ENCODE measurements around the gene RHEX. TPM values are rescaled to one million over a fixed set of nuclear protein-coding genes. Genes with fewer than 3 reads are reported as not detected.
"Not testable (repeated sequence)": the region's sequence is repeated elsewhere in the genome, so short reads cannot be mapped to it uniquely, and the experiment has no call there.

Gene RHEX, protein sequence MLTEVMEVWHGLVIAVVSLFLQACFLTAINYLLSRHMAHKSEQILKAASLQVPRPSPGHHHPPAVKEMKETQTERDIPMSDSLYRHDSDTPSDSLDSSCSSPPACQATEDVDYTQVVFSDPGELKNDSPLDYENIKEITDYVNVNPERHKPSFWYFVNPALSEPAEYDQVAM
- 0.45 TPM for polyA plus RNA-seq
- long read RNA-seq, donor 1, result 0 reads
- long read RNA-seq, donor 2, result 0 reads
- long read RNA-seq, donor 3, result 0 reads
- long read RNA-seq, donor 4, result 0 reads
- long read RNA-seq, donor 5, result 0 reads
- long read RNA-seq, donor 6, result 0 reads
- long read RNA-seq, donor 7, result 0 reads
- long read RNA-seq, donor 8, result 0 reads
- long read RNA-seq, donor 9, result 0 reads
- long read RNA-seq, donor 10, result 0 reads
- long read RNA-seq, donor 11, result 0 reads

DNA sequence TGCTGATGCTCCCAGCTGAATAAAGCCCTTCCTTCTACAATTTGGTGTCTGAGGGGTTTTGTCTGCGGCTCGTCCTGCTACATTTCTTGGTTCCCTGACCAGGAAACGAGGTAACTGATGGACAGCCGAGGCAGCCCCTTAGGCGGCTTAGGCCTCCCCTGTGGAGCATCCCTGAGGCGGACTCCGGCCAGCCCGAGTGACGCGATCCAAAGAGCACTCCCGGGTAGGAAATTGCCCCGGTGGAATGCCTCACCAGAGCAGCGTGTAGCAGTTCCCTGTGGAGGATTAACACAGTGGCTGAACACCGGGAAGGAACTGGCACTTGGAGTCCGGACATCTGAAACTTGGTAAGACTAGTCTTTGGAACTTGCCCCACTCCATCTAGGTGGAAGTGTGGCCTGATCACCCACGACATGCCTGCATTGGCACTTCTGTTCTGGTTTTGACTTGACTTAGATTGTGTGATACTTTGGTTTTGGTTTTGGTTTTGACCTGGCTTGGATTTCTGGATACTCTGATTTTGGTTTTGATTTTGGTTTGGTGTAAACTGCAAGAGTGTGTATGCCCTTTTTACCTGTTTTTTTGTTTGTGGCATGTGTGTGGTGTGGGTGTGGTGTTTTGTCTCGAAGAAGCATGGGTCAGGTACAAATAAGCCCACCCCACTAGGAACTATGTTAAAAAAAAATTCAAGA lies at the start of gene RHEX:
Gene RHEX, plus strand, starts transcription at position 255 of the 692 bp plus-strand sequence. CDS start 44,656 bp downstream, outside the sequence.
- not testable (repeated sequence) for H3K4me3 ChIP-seq (ENCODE audit: low read length); DNase-seq; H3K36me3 ChIP-seq (ENCODE audit: control insufficient read depth, insufficient read depth, low read length); H3K27ac ChIP-seq (ENCODE audit: low read length); H3K9me3 ChIP-seq (ENCODE audit: control insufficient read depth, low read depth, low read length); H3K27me3 ChIP-seq (ENCODE audit: control insufficient read depth, insufficient read depth, low read length)
- 83% methylated on average over 1 of the region's 17 CpGs for WGBS (ENCODE audit: insufficient coverage, low lambda C conversion rate)
- peaks cover 25% of the 10 kb centered on the region for H3K4me1 ChIP-seq (ENCODE audit: control insufficient read depth, insufficient read depth, low read length)

DNA sequence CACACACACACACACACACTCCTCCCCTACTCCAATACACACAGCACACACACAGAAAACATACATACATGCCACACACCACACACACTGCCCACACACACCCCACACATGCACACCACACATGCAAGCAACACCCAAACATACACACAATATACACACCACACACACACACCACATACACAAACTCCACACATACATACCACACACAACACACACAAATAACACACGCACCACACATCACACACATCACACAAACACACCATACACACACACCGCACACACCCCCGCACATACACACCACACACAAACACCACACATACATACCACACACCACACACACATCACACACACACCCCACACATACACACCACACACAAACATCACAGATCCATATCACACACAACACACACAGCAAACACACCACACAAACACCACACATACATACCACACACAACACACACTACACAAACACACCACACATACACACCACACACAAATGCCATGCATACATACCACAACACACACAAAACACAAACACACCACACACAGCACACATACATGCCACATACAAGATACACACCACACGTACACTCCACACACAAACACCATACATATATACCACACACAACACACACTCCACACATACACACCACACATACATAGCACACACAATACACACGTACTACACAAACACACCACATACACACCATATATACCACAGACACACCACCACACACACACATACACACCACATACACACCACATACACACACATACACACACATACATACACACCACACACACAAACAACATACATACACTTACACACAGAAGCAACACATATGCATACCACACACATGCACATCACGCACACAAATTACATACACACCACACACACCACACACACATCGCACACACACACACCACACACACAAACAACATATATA lies 48.8 kb upstream of the RHEX start:
- Histone ChIP-seq H3K4me1 (ENCODE audit: control insufficient read depth, insufficient read depth, low read length) (peaks cover 4% of the 10 kb centered on the region), H3K4me3 (ENCODE audit: low read length) (no peak overlapping the region), H3K9me3 (ENCODE audit: control insufficient read depth, low read depth, low read length) (peaks cover 7% of the 10 kb centered on the region), H3K36me3 (ENCODE audit: control insufficient read depth, insufficient read depth, low read length) (no peaks in the 10 kb centered on the region), H3K27ac (ENCODE audit: low read length) (peak overlapping the region; percentile 12), H3K27me3 (ENCODE audit: control insufficient read depth, insufficient read depth, low read length) (no peaks in the 10 kb centered on the region)
- WGBS (ENCODE audit: insufficient coverage, low lambda C conversion rate), result no CpG with 5 or more reads among the region's 7 CpGs
- no peak for DNase-seq

DNA sequence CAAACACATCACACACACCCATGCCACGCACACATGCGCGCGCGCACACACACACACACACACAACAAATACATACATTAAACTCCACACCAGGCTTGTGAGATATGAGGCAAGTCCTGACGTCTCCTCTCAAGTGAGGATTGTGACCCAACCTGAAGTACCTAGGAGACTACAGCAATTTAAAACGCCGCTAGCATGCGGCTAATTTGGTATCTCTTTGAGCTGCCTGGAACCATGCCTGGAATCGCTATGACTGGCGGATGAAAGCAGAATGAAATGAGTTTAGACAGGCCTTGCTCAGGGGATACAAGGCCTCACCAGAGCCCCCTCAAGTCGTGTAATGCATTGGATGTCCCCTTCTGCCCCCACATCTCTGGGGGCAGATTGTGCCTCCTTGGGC lies 48.1 kb upstream of the RHEX start:
- no peak for DNase-seq
- Histone ChIP-seq H3K9me3 (ENCODE audit: control insufficient read depth, low read depth, low read length) (peaks cover 7% of the 10 kb centered on the region), H3K4me3 (ENCODE audit: low read length) (no peak overlapping the region), H3K27ac (ENCODE audit: low read length) (no peak overlapping the region), H3K27me3 (ENCODE audit: control insufficient read depth, insufficient read depth, low read length) (no peaks in the 10 kb centered on the region), H3K36me3 (ENCODE audit: control insufficient read depth, insufficient read depth, low read length) (no peaks in the 10 kb centered on the region), H3K4me1 (ENCODE audit: control insufficient read depth, insufficient read depth, low read length) (peaks cover 4% of the 10 kb centered on the region)
- no CpG with 5 or more reads among the region's 12 CpGs for WGBS (ENCODE audit: insufficient coverage, low lambda C conversion rate)

DNA sequence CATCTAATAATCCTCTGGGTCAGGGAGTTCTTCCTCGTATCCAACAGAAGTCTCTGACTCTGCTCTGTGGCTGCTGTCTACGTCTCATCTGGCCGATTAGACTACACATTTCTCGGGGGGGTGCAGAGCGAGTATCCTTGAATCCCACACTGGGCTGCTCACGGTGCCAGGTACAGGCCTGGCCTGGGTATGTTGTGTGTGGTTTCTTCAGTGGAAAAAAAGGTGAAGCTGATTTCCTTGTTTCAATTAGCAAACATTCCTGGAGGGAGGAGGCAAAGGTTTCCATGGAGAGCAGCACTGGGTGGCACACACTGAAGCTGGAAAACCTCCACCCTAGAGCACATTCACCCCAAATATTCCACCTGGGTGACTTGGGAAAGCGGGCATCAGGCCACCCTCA lies 47.7 kb upstream of the RHEX start:
- WGBS (ENCODE audit: insufficient coverage, low lambda C conversion rate), result no CpG with 5 or more reads among the region's 7 CpGs
- Histone ChIP-seq H3K27ac (ENCODE audit: low read length) (no peak overlapping the region), H3K9me3 (ENCODE audit: control insufficient read depth, low read depth, low read length) (peaks cover 7% of the 10 kb centered on the region), H3K27me3 (ENCODE audit: control insufficient read depth, insufficient read depth, low read length) (no peaks in the 10 kb centered on the region), H3K4me1 (ENCODE audit: control insufficient read depth, insufficient read depth, low read length) (peaks cover 4% of the 10 kb centered on the region), H3K4me3 (ENCODE audit: low read length) (no peak overlapping the region), H3K36me3 (ENCODE audit: control insufficient read depth, insufficient read depth, low read length) (no peaks in the 10 kb centered on the region)
- no peak for DNase-seq

DNA sequence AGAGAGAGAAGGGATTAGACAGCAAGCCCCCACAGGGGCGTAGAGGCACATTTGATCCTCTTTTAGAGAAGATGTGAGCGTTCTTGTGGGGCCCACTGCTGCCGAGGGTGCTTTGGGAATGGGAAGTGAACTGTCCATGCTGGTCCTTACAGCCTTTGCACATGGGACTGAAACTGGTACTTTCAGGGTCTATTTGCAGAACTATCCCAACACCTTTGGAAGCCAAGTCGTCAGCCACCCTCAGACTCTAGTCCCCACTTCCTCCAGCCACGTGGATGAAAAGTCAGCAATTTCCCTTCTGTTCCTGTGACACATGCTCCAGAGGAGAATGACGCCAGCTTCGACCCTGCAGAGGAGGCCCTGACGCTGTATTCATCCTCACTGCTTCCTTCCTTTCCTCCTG lies 47.2 kb upstream of the RHEX start:
- peaks cover 4% of the 10 kb centered on the region for H3K4me1 ChIP-seq (ENCODE audit: control insufficient read depth, insufficient read depth, low read length)
- H3K4me3 ChIP-seq (ENCODE audit: low read length), result no peak overlapping the region
- no CpG with 5 or more reads among the region's 8 CpGs for WGBS (ENCODE audit: insufficient coverage, low lambda C conversion rate)
- H3K27ac ChIP-seq (ENCODE audit: low read length), result no peak overlapping the region
- H3K9me3 ChIP-seq (ENCODE audit: control insufficient read depth, low read depth, low read length), result peaks cover 7% of the 10 kb centered on the region
- no peak for DNase-seq
- H3K27me3 ChIP-seq (ENCODE audit: control insufficient read depth, insufficient read depth, low read length), result no peaks in the 10 kb centered on the region
- no peaks in the 10 kb centered on the region for H3K36me3 ChIP-seq (ENCODE audit: control insufficient read depth, insufficient read depth, low read length)

DNA sequence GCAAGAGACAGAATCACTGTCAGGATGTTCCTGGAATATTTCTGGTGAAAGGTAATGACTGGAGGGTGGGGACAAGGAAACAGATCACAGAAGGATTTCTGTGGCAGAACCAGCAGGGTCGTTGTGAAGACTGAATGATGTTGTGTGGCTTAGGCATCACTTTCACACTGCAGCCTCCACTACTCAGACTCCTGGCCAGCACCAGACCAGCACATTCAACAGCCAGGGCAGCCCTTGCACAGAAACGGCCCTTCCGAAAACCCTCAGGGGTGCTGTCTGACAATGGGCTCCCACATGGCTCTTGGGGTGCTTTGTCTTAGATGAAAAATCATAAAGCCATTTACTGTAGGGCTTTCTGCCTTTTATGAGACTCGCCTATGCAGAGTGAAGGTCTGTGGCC lies 46.0 kb upstream of the RHEX start:
- DNase-seq, result no peak
- no peak overlapping the region for H3K27ac ChIP-seq (ENCODE audit: low read length)
- no peaks in the 10 kb centered on the region for H3K27me3 ChIP-seq (ENCODE audit: control insufficient read depth, insufficient read depth, low read length)
- no CpG with 5 or more reads among the region's 4 CpGs for WGBS (ENCODE audit: insufficient coverage, low lambda C conversion rate)
- peaks cover 4% of the 10 kb centered on the region for H3K4me1 ChIP-seq (ENCODE audit: control insufficient read depth, insufficient read depth, low read length)
- H3K36me3 ChIP-seq (ENCODE audit: control insufficient read depth, insufficient read depth, low read length), result no peaks in the 10 kb centered on the region
- H3K9me3 ChIP-seq (ENCODE audit: control insufficient read depth, low read depth, low read length), result peaks cover 7% of the 10 kb centered on the region
- H3K4me3 ChIP-seq (ENCODE audit: low read length), result no peak overlapping the region

DNA sequence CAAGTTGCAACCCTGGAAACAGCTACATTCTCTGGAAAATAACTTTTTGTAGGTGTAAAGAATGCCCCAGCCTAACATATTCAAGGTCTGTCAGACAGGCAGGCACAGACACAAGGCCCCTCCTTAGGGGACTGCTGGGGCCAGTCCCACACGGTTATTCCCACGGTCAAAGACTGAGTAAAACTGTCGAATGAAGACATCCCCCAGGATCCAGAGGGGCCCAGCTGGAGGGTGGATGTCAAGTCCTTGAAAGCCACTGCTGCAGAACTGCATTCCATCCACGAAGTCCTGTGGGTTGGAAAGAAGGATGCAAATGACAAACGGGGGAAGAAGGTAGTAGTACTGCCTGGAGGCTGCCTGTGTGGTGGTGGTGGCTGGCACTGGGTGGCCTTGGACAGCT lies 42.9 kb upstream of the RHEX start:
- WGBS (ENCODE audit: insufficient coverage, low lambda C conversion rate), result no CpG with 5 or more reads among the region's 5 CpGs
- H3K4me1 ChIP-seq (ENCODE audit: control insufficient read depth, insufficient read depth, low read length), result peaks cover 4% of the 10 kb centered on the region
- no peak for DNase-seq

DNA sequence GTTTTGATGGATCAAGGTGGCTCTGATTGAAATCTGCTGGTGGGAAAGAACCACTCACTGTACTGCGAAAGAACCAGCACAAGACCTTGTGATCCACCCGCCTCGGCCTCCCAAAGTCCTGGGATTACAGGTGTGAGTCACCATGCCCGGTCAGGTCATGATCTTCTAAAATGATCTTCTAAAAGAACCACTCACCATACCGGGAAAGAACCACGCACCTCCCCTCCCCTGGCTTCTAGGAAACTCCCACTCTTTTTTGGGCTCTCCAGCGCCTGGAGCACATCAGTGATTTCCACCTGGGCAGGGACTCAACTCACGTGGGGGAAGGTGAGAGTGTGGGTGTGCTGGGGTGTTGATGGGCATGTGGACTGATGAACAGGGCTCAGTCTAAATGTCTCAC lies 41.9 kb upstream of the RHEX start:
- WGBS (ENCODE audit: insufficient coverage, low lambda C conversion rate), result no CpG with 5 or more reads among the region's 8 CpGs
- no peaks in the 10 kb centered on the region for H3K36me3 ChIP-seq (ENCODE audit: control insufficient read depth, insufficient read depth, low read length)
- no peak for DNase-seq
- H3K4me3 ChIP-seq (ENCODE audit: low read length), result no peak overlapping the region
- no peaks in the 10 kb centered on the region for H3K9me3 ChIP-seq (ENCODE audit: control insufficient read depth, low read depth, low read length)
- no peaks in the 10 kb centered on the region for H3K27me3 ChIP-seq (ENCODE audit: control insufficient read depth, insufficient read depth, low read length)
- H3K27ac ChIP-seq (ENCODE audit: low read length), result no peak overlapping the region
- H3K4me1 ChIP-seq (ENCODE audit: control insufficient read depth, insufficient read depth, low read length), result peaks cover 4% of the 10 kb centered on the region

More for the DNA sequence above, 42.9 kb upstream of the RHEX start:
- Histone ChIP-seq H3K27ac (ENCODE audit: low read length) (no peak overlapping the region), H3K36me3 (ENCODE audit: control insufficient read depth, insufficient read depth, low read length) (no peaks in the 10 kb centered on the region), H3K4me3 (ENCODE audit: low read length) (no peak overlapping the region), H3K9me3 (ENCODE audit: control insufficient read depth, low read depth, low read length) (no peaks in the 10 kb centered on the region), H3K27me3 (ENCODE audit: control insufficient read depth, insufficient read depth, low read length) (no peaks in the 10 kb centered on the region)

DNA sequence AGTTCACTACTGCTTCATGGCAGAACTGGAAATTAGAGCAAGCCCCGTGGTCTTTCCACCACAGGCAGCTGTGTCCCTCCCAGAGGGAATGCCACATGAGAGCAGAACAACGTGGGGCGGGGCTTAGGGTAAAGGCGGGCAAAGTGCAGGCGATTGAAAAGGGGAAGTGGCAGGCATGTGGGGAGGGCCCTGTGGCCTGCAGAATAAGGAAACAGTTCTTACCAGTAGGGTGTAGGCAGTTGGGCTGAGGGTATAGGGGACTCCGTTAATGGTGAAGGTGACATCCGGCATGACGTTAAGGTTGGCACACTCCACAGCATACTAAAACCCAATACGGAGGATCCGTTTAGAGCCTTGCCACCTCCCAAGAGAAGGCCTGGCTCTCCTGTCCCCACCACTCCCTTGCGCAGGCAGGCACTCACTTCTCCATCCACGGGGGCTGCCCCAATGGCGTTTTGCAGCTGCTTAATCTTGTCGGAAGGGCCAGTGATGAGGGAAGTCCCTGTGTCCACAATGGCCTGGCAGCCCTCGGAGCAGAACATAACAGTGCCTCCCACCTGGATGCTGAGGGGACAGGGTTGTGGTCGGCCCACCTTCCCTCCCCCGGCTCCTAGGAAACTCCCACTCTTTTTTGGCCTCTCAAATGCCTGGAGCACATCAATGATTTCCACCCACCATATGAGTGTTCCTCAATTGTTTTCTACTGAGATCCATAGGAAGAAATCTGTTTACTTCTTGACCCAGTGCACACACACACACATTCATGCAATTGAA lies 40.7 kb upstream of the RHEX start:
- Histone ChIP-seq H3K36me3 (ENCODE audit: control insufficient read depth, insufficient read depth, low read length) (no peaks in the 10 kb centered on the region), H3K27ac (ENCODE audit: low read length) (no peak overlapping the region)

More for the DNA sequence above, 40.7 kb upstream of the RHEX start:
- no CpG with 5 or more reads among the region's 17 CpGs for WGBS (ENCODE audit: insufficient coverage, low lambda C conversion rate)
- DNase-seq, result peak; percentile 82 to 92
- Histone ChIP-seq H3K27me3 (ENCODE audit: control insufficient read depth, insufficient read depth, low read length) (no peaks in the 10 kb centered on the region), H3K4me3 (ENCODE audit: low read length) (no peak overlapping the region), H3K4me1 (ENCODE audit: control insufficient read depth, insufficient read depth, low read length) (peaks cover 4% of the 10 kb centered on the region), H3K9me3 (ENCODE audit: control insufficient read depth, low read depth, low read length) (no peaks in the 10 kb centered on the region)

Data from large intestine (tissue), 12 donors.